SHP77 (cell line): ENCODE measurements around the gene NUDT12.

Source experiments
- DNase-seq, 2 experiments: peaks; one replicate each; lab custom pipeline; 2025; lab: John Stamatoyannopoulos, UW

The NUDT12 gene

DNA sequence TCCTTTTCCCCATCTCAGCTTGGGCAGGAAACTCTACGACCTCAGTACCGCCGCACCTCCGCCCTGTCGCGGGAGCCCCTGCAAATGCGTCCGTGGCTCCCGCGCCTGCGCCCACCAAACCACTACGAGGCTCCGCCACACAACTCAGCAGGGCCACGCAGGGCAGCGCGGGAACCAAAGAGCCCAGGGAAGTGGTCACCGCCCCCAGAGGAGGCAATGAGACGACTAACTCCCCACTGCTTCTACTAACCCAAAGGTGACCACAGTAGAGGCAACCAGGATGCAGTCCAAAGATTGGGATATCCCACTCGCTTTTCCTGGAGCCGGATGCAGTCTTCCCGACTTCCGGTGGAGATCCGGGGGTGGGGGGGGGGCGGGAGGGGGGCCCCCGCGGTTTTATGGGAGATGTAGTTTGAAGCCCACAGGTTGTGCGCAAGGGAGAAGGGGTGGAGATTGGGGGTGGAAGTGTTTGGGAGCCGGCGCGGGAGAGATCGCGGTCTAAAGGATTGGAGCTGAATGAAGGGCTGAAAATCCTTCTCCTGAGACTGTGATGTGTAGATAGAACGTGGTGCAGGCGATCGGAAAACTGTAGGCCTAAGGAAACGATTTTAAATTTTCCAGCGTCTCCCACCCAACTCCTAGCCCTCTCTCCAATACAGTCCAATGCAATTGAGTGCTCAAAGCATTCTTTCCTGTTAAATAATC, at the start of gene NUDT12:
NUDT12 (minus strand) TSS at position 337 of the 705 bp plus-strand sequence. CDS start 2,541 bp downstream, outside the sequence.
- DNase-seq, result peak; percentile 95 to 96

GRCh38 chr5:103607346-103607745, 44.8 kb upstream of the NUDT12 start:
- no peak for DNase-seq

DNA sequence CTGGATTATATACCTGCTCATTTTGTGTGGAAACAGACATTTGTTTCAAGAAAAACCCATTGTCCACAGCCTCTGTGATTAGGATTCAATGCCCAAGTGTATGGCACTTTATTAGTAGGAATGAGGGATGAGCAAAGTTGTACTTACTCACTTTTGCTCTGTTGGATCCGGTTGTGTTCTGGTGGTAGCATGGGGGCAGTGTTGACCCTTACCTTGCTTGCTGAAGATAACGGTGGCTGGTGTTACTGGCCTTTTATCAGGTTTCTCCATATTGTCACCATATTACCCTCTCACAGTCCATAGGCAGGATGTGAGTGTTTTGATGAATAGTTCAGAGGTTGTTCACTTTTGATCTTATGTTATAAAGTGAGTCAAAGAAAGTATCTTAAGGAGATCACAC, 42.7 kb upstream of the NUDT12 start:
- no peak for DNase-seq

DNA sequence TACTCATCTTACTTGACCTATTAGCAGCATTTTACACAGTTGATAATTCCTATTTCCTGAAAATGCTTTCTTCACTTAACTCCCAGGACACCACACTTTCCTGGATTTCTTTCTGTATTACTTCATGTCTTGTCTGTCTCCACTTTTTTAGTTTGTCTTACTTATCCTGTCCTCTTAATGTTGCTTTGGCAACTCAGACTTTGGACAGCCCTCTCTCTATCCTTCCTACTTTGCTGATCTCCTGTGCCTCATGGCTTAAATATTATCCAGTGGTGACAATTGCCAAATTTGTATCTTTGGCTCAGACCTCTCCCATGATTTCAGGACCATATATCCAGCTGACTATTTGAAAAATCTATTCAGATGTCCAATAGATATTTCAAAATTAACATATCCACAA, 39.8 kb upstream of the NUDT12 start:
- no peak for DNase-seq

DNA sequence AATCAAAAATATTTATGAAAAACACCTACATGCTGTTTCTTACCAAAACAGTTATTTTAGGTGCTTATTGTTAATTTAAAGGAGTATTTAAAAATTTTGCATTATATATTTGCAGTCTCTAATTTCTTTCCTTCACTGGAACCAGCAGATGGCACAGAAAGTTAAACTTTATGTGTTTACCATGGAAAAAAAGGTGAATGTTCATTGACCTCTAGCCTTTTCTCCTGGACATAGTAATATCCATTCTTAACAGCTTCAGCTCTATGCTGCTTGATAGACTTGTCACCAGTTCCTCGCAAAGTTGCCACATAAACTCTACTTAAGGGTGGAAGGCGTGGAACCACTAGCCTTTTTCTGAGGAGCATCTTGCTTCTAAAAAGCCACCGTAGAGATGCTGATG, 38.7 kb upstream of the NUDT12 start:
- DNase-seq, result no peak

DNA sequence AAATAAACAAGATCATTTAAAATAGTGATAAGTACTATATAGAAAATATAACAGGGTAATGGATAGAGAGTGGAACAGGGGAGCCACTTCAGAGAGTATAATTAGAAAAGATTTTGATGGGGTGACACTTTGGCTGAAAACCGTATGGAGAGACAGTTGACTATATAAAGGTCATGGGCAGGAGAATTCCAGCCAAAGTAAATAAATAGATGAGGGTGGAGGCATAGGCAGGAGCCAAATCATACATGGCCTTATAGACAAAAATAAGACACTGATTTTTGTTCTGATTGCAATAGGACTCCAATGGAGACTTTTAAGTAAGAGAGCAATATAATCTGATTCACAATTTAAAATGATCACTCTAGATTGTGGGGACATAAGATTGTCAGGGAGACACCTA, 37.5 kb upstream of the NUDT12 start:
- DNase-seq, result peak in 1 of 2 experiments; percentile 45

GRCh38 chr5:103598997-103599566, 36.5 kb upstream of the NUDT12 start:
- no peak for DNase-seq

DNA sequence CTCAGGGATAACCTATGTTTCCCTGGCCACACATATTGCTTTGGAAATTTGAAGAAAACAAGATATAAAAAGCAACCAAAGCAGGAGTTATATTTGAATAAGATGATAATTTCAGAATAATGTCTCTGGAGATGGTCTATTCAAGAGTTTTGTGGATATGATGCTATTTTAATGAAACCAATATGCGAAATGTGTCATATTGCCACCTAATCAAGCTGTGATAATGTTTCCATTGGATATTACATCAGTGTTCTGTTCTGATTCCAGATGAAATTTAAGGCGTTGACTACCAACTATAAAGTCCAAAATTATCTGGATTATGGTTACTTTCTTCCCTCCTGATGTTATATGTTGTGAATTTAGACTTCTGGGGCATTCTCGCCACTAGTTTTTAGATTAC, 27.6 kb upstream of the NUDT12 start:
- no peak for DNase-seq

DNA sequence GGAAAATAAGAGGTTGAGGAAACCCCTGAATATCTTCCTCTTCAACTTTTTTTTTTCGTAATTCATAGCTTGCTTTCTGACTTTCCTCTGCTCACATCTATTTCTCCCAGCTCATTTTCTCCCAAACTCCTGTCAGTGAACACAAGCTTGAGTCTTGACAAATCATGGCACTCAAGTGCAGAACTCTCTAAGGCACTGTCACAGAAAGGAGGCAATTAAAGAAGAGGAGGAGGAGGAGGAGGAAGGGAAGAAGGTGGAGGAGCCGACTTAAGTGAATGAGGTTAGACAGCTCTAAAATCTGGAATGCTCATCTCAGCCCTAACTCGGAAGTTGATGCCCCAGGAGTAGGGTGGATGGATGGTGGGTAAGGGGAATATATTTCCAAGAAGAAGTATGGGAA, 27.2 kb upstream of the NUDT12 start:
- no peak for DNase-seq

GRCh38 chr5:103589357-103589756, 26.8 kb upstream of the NUDT12 start:
- no peak for DNase-seq

DNA sequence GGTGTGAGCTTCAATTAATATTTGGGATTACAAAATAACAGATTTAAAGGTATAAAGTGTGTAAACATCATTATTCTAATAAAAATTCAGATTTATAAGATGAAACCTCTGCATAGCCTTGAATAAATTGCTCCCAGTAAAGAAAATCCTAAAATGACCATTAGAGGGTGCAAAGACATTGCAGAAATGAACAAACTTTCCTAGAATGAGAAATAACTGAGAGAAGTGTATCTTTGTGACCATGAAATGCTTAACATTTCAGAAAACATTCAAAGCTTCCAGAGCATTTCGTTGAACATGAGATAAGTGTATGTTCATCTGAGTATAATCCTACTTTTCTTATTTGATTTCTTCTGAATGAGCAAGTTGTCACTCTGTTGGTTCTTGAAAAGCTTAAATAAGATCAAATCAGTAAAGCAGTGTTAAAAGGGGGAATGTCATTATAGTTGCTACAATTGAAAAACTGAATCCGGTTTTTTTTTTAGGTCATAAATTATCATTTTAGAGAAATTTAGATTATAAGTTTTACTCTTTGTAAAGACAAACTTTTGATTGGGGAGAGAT, 24.7 kb upstream of the NUDT12 start:
- DNase-seq, result peak; percentile 64 to 80

- peak; percentile 55 to 79 for DNase-seq
Observed at GRCh38 chr5:103582364-103582763, 19.8 kb upstream of the NUDT12 start.

DNA sequence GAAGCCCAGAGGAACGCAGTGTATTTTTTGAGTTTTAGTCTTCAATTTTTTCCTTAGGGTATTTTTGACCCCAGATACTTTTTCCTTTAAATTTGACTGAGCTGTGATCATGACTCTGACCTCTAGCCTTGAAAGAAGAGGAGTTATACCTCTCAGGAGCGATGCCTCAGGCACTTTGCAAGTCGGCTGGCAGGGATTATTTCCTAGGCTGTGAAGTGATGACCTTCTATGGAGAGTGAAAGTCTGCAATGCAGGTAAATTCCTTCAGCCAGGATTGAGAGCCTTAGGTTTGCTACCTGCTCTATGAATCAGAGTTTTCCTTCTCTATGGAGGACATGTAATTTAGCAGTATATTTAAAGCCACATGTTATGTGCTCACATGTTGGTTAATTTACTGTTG, 10.8 kb upstream of the NUDT12 start:
- no peak for DNase-seq

DNA sequence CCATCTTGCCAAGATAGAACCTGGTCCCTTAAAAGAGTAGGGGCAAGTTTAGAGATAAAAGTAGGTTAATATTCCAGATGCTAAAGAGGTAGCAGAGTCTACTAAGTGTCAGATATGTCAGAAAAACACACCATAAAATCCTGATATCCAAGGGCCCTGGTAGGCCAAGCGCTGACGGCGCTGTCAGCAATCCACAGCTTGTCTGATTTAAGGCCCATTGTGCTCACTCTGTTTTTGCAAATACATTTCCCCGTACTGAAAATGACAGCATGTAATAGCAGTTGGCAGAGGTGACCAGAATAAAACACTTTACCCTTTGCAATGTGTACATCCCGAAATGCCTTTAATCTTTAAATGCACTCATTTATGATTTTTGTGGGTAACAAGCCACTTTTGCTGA, 9.9 kb upstream of the NUDT12 start:
- DNase-seq, result no peak

- DNase-seq, result no peak
Observed at GRCh38 chr5:103571730-103572129, 9.1 kb upstream of the NUDT12 start.

DNA sequence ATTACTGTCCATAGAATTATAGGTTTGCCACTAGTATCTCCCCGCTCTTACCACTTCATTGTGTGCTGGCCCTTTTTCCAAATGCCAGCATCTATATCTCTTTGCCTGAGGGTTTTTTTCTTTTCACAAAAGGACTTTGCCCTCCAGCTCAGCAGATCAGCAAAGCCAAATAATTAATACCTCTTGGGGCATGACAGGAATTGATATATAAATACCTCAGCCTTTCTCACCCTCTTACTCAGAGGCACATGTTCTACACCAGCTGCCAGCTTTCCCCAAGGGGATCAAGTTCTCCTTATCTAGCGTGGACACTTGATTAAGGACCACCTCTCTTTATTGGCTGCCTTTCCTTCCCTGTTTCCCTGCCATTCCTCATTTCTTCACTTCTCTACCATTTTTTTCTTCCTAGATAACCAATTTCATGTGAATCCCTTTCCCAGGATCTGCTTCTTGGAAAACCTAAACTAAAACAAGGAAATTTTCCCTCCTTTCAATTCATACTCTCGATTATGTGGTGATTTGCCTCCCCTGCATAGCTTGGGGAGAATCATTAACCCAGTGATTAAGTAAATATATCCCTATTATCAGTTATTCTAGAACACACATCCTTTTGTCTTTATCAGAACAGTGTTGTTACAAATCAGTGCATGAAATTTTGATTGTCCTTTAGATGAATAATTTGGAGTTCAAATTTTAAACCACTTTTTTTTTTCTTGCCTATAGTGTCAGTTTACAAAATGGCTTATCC, 6.9 kb upstream of the NUDT12 start:
- no peak for DNase-seq

DNA sequence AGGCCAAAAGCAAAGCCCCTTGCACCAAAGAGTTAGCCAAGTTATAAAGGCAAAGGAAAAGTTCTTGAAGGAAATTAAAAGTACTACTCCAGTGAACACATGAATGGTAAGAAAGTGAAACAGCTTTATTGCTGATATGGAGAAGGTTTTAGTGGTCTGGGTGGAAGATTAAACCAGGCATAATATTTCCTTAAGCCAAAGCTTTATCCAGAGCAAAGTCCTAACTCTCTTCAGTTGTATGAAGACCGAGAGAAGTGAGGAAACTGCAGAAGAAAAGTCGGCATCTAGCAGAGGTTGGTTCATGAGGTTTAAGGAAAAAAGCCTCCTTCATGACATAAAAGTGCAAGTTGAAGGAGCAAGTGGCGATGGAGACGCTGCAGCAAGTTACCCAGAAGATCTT, 3.1 kb upstream of the NUDT12 start:
- DNase-seq, result no peak

DNA sequence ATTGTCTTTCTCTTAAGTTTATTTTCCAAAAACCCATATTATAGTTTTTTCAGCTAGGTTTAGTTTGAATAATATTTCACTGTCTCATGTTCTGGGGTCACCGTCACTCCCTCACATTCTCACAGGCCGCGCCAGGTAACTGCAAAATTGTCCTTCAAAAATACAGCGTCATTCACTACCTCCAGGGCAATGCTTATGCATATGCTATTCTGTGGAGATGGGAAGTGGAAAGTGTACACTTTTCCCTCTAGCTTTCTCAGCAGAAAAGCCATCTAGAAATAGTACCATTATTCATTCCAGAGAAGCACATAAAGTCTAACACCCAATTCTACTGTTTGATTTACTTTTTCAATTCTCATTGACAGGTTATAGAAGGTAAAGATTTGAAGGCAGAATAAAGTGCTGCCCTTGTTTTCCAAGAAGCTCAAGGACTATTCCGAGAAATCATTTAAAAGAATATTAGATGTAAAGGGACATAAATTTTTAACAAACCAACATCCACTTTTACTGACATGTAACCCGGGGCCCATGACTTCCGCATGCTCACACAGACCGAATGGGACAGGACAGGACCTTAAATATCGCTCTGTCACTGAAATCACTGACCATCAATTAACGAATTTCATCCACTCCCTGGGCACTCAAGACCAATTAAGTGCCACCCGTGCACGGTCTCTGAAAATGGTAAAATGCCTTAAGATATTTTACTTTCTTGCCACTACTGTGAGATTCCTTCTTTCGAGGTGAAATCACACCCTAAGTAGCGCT, 720 bp downstream of the NUDT12 start:
- peak; percentile 27 to 52 for DNase-seq

DNA sequence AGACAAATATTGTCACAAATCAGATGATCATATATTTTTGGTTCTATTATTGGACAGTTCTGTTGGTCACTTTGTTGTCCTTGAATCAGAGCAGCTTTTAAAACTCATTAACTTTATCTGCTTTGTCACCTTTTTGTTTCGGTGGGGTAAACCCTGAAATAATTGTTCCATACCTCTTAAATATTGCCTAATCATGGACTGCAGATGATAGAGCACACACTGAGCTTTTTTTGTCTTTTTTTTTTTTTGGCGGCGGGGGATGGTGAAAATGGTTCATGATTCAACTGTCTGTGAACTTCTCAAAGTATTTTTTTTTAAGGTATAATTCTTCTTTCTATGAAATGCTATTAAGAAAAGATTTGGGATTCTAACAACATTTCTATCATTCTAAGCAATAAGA, 1.8 kb downstream of the NUDT12 start:
- no peak for DNase-seq

DNA sequence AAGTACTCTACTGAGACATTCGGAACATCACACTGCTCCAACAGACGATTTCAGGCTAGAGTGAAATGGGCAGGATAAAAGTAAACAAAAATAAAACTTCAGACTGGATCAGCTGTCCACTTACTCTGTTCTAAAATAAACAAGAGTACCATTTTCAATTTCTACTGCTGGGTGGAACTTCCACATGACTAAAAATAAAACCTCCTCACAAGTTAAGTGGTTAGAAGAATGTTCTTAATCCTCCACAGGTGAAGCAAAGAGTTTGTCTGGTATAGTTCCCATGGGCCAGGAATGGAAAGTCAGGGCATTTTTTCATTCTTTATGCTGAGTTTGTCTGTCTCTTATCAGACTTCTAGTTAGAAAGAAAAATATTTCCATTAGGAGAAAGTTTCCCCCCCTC, 15.7 kb downstream of the NUDT12 start:
- DNase-seq, result no peak

DNA sequence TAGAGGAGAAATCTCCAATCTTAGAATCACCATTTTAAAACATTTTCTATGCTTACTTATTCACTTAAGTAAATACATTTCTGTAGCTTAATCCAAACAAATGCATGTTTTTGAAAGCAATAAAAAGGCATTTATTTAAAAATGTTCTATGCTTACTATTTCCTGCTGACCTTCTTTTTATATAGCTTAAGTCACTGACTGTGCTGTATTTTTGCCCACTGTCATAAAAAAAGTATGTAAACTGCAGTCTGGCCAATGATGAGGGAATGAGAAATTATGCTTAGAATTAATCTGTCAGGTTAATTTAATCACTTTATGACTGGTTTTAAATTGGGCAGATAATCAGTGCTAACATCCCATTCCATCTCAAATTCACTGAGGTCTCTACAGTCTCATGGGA, 20.1 kb downstream of the NUDT12 start:
- DNase-seq, result no peak

- DNase-seq, result no peak
Observed at GRCh38 chr5:103541569-103541968, 21.0 kb downstream of the NUDT12 start.
